HFF-Myc (cell line): Measurements from ENCODE around the gene PREX1.

Source experiments
- DNase-seq: peaks from one replicate; pipeline ENCODE4 v3.0.0-alpha.2; 2011; ENCODE audit warnings: low read depth; ENCODE audit errors: extremely low read depth
- H3K4me3 ChIP-seq: replicated peaks from 2 replicates; pipeline ENCODE4 v1.5.1; 2011; ENCODE audit warnings: low read depth, mild to moderate bottlenecking, control low read depth, low read length
- TF ChIP-seq, protein P1 (sequence below): IDR thresholded peaks from 2 replicates; pipeline ENCODE4 v1.5.1; 2012; ENCODE audit warnings: mild to moderate bottlenecking, low read depth, low read length, control low read depth; ENCODE audit errors: missing control alignments

The PREX1 gene

DNA sequence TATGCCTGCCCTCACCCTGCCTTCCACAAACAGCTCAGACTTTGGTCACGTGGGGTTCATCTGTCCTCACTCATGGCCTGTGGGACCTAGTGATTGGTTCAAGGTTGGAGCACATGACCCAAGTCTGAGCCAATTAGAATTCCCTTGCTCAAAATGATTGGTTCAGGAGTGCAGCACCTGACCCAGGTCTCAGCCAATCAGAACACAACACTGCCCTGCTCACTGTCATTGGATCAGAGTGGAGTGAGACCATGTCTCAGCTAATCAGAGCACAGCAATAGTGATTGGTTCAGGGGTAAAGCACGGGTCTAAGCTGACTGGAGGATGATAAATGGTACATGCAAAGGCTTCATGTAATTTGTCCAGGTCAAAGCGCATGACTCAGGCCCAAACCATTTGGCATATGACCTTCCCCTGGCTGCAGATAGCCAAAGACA, 102.2 kb downstream of the PREX1 start:
- TF ChIP-seq, protein P1, sequence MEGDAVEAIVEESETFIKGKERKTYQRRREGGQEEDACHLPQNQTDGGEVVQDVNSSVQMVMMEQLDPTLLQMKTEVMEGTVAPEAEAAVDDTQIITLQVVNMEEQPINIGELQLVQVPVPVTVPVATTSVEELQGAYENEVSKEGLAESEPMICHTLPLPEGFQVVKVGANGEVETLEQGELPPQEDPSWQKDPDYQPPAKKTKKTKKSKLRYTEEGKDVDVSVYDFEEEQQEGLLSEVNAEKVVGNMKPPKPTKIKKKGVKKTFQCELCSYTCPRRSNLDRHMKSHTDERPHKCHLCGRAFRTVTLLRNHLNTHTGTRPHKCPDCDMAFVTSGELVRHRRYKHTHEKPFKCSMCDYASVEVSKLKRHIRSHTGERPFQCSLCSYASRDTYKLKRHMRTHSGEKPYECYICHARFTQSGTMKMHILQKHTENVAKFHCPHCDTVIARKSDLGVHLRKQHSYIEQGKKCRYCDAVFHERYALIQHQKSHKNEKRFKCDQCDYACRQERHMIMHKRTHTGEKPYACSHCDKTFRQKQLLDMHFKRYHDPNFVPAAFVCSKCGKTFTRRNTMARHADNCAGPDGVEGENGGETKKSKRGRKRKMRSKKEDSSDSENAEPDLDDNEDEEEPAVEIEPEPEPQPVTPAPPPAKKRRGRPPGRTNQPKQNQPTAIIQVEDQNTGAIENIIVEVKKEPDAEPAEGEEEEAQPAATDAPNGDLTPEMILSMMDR = no peak
- DNase-seq = no peak
- no peak overlapping the region for H3K4me3 ChIP-seq

DNA sequence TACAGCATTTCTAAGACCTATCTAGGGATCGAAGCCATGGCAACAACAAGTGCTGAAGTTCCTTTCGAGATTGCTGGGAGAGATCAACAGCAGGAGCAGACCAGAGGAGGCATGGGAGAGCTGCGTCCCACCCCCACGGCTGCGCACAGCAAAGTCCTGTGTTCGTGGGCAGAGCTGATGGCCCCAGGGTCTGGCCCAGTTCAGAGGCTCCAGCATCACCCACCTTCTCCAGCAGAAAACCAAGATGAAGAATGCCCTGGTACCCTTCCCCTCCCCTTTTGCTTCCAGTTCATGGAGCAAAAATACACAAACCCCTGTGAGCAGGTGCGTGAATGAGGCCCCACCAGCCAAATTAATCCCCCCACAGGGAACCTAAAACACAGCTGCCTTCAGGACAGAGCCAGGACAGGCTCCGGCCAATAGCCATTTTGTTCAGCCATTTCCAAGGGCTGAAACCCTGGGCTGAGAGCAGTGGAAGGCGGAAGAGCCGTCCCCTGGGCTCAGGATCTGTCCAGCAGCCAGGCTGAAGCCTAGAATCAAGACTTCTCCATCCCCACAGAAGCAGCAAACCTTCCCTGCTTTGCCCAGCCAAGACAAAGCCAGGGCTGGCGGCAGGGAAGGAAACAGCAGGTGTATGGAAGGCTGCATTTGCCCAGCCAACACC, 102.8 kb downstream of the PREX1 start:
- no peak overlapping the region for H3K4me3 ChIP-seq
- TF ChIP-seq, protein P1 = no peak
- DNase-seq = no peak

DNA sequence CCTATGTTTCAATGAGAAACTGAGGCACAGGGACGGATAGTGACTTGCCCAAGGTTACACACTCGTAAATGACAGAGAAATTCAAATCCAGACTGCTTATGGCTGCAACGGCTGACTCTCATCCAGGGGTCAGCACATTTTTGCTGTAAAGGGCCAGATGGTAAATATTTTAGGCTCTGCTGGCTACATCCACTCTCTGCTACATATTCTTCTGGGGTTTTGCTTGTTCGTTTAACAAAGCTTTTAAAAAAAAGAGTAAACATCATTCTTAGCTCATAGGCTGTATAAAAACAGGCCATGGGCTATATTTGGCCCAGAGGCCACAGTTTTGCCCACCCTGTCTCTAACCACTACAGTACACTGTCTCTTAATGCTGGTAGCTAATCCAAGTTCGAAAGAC, 103.4 kb downstream of the PREX1 start:
- TF ChIP-seq, protein P1 = no peak
- no peak overlapping the region for H3K4me3 ChIP-seq
- DNase-seq = no peak

DNA sequence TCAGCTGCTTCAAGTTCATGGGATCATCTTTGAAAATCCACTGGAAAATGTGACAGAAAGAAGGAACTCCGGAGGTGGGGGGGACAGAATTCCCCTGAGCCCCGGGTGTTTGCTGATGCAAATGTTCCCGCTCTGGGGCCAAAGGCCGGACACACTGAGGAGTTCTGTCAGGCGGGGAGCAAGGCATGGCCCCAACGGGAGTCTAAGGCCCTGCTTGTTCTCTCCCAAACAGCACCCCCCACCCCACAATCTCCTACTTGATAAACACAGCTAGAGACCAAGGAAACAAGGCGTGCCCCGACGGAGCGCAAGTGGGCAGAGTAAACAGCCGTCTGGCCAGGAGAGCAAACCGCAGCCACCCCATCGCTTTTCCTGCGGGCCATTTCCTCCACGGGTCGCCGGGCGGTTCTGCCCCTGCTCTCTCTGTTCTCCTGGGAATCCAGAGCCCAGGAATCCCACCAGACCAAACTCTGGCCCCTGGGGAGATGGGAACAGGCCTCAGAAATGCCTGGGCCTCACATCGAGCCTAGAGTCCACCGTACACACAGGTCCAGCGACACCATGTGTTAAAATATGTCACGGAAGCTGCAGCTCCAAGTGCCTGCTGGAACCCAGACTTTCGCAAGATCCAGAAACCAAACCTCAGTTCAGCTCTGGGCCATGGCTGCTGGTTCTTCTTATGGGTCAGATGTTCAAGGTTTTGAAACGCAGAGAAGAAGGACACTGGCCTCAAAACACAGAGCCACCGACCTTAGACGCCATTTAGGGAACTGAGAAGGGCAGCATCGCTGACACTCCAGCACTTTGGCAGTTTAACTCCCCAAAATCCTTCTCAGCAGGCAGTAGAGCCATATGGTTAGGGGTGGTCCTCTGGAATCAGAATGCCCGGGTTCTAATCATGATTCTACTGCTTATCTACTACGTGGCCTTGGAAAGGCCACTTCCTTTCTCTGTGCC, 104.2 kb downstream of the PREX1 start:
- H3K4me3 ChIP-seq = no peak overlapping the region
- TF ChIP-seq, protein P1 = no peak
- no peak for DNase-seq

DNA sequence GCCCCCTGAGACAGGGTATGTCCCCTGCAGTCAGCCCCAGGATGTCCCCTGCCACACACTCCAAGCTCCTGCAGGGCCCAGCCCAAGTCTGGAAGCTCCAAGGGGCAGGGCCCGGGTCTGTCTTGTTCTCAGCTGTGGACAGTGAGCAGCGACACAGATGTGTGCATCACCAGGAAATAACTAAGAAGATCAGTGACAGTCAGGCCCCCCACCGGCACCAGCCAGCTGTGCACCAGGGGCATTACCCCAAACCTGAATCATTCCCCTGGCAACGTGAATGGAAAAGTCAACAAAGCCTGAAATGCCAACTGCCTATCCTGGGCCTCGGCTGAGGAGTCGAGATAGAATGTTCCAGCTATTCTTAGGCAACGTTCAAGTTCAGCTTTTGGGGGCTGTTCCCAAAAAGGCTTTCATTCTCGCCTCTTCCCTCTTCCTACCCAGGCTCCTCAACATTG, 105.0 kb downstream of the PREX1 start:
- no peak overlapping the region for H3K4me3 ChIP-seq
- TF ChIP-seq, protein P1 = no peak
- no peak for DNase-seq

DNA sequence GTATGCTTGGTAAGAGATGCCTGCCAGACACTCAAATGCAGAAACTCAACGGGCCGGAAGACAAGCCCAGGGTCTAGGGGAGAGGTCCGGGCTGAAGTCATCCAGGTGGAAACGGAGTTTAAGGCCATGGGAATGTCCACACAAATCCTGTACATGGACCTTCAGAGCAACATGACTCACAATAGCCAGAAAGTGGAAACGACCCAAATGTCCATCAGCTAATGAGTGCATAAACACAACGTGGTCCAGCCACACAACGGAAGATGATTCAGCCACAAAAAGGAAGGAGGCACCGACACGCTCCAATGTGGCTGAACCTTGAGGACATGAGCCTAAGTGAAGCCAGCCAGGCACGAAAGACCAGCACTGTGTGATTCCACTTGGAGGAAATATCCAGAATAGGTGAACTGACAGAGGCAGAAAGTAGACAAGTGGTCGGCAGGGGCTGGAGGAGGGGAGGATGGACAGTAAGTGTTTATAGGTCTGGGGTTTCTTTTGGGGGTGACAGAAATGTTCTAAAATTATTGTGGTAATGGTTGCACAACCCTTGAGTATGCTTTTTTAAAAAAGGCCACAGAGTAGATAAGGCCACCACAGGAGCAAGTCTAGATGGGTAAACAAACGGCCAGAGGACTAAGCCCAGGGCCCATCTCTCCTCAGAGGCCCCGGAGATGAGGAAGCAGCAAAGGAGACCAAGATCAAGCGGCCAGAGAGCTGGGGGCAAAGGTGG, 105.6 kb downstream of the PREX1 start:
- TF ChIP-seq, protein P1 = no peak
- H3K4me3 ChIP-seq = no peak overlapping the region
- DNase-seq = no peak
